ENCODE measurements around the gene NPAS3. TPM values are rescaled to one million over a fixed set of nuclear protein-coding genes. Genes with fewer than 3 reads are reported as not detected.

NPAS3 gene
- total RNA-seq, 4 donors from 2014 or later, result 1.9 to 10.6 (median 2.2) TPM

- Histone ChIP-seq H3K4me1 (no peaks in the 10 kb centered on the region), H3K4me3 (no peak overlapping the region), H3K27ac (no peak overlapping the region), H3K27me3 (no peaks in the 10 kb centered on the region), H3K9me3 (no peaks in the 10 kb centered on the region), H3K36me3 (no peaks in the 10 kb centered on the region)
- 78 to 87% methylated on average over 7 to 8 of the region's 8 CpGs for WGBS, 2 donors (ENCODE audit: low coverage in 1 of 2)
- ATAC-seq, result no peak
- TF ChIP-seq POLR2A (IDR thresholded peaks at IDR 0.05) (no peak), EP300 (IDR thresholded peaks at IDR 0.05) (no peak), CTCF (IDR thresholded peaks at IDR 0.05) (no peak)
Measured at GRCh38 chr14:33435911-33436689, 497.4 kb downstream of the NPAS3 start.

- H3K4me3 ChIP-seq, result no peak overlapping the region
- no peaks in the 10 kb centered on the region for H3K4me1 ChIP-seq
- no peak for ATAC-seq
- TF ChIP-seq POLR2AphosphoS5 (IDR thresholded peaks at IDR 0.05) (no peak), EP300 (IDR thresholded peaks at IDR 0.05) (no peak), CTCF (IDR thresholded peaks at IDR 0.05) (no peak), POLR2A (IDR thresholded peaks at IDR 0.05) (no peak)
- no peaks in the 10 kb centered on the region for H3K36me3 ChIP-seq
- WGBS, 2 donors (ENCODE audit: low coverage in 1 of 2), result 85 to 100% methylated on average over 1 to 3 of the region's 4 CpGs
- H3K27me3 ChIP-seq, result no peaks in the 10 kb centered on the region
- no peak overlapping the region for H3K27ac ChIP-seq
- no peaks in the 10 kb centered on the region for H3K9me3 ChIP-seq
Measured at GRCh38 chr14:33441633-33442032, 503.0 kb downstream of the NPAS3 start.

- Histone ChIP-seq H3K36me3 (no peaks in the 10 kb centered on the region), H3K9me3 (no peaks in the 10 kb centered on the region), H3K27ac (no peak overlapping the region), H3K4me1 (peaks cover 0 to 3% (median 0%) of the 10 kb centered on the region in 3 donors), H3K4me3 (no peak overlapping the region), H3K27me3 (no peaks in the 10 kb centered on the region)
- no peak for TF ChIP-seq CTCF (IDR thresholded peaks at IDR 0.05)
- TF ChIP-seq EP300 (IDR thresholded peaks at IDR 0.05), result no peak
- no peak for TF ChIP-seq POLR2AphosphoS5 (IDR thresholded peaks at IDR 0.05)
- TF ChIP-seq POLR2A (IDR thresholded peaks at IDR 0.05), result no peak
- no peak for ATAC-seq
- 60 to 93% methylated on average over 3 of the region's 3 CpGs for whole genome bisulfite sequencing, 2 donors (ENCODE audit: low coverage in 1 of 2)
Measured at GRCh38 chr14:33444136-33444535, 505.5 kb downstream of the NPAS3 start.

DNA sequence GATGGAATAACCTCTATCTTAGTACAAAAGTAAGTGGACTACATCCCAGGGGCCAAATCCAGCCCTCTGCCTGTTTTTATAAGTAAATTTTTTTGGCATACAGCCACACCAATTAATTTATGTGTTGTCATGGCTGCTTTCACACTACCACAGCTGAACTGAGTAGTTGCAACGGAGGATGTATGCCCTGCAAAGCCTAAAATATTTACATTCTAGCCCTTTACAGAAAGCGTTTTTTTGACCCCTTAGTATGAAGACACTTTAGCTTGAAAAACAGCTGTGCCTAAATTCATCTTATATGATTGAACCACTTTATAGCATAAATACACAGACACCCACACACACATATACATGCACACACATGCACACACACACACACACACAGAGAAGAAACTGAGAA lies 510.6 kb downstream of the NPAS3 start:
- Histone ChIP-seq H3K27ac (no peak overlapping the region), H3K27me3 (no peaks in the 10 kb centered on the region), H3K36me3 (no peaks in the 10 kb centered on the region), H3K4me3 (no peak overlapping the region), H3K9me3 (no peaks in the 10 kb centered on the region), H3K4me1 (peaks cover 0 to 31% (median 0%) of the 10 kb centered on the region in 3 donors)
- no peak for ATAC-seq
- 58 to 79% methylated on average over 2 of the region's 2 CpGs for WGBS, 2 donors (ENCODE audit: low coverage in 1 of 2)
- TF ChIP-seq POLR2A (IDR thresholded peaks at IDR 0.05) (no peak), POLR2AphosphoS5 (IDR thresholded peaks at IDR 0.05) (no peak), EP300 (IDR thresholded peaks at IDR 0.05) (no peak), CTCF (IDR thresholded peaks at IDR 0.05) (no peak)
